ENCODE data around the gene SYNGAP1. TPM values are rescaled to one million over a fixed set of nuclear protein-coding genes. Genes with fewer than 3 reads are reported as not detected.

Gene SYNGAP1
- polyA plus RNA-seq, 1 of the 3 experiments (the other 2 are of a cell fraction), result 8.8 TPM

DNA sequence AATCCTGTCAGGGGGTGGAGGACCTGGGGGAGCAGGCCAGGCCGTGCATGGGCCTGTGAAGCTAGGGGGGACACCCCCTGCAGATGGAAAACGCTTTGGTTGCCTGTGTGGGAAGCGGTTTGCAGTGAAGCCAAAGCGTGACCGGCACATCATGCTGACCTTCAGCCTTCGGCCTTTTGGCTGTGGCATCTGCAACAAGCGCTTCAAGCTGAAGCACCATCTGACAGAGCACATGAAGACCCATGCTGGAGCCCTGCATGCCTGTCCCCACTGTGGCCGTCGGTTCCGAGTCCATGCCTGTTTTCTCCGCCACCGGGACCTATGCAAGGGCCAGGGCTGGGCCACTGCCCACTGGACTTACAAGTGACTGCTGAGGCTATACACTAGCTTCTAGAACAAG lies 36.3 kb downstream of the SYNGAP1 start:
- no CpG with 5 or more reads among the region's 12 CpGs for WGBS (ENCODE audit: low lambda C conversion rate)
- Histone ChIP-seq H3K36me3 (replicated peaks in 1 of 2; ENCODE audit: control insufficient read depth in 1 of 2, insufficient read depth in 2 of 2, low read length in 1 of 2) (peaks cover 10 to 21% of the 10 kb centered on the region in 2 experiments), H2AFZ (ENCODE audit: low read depth) (no peak overlapping the region), H4K20me1 (ENCODE audit: insufficient read depth) (no peaks in the 10 kb centered on the region), H3K4me3 (ENCODE audit: low read depth in 2 of 2, low read length in 1 of 2) (no peak overlapping the region), H3K9me3 (no peaks in the 10 kb centered on the region), H3K27ac (ENCODE audit: low read depth in 2 of 2, low read length in 1 of 2) (no peak overlapping the region), H3K9ac (no peak overlapping the region), H3K4me1 (ENCODE audit: control insufficient read depth in 1 of 2, insufficient read depth in 2 of 2, low read depth in 1 of 2, low read length in 1 of 2) (peaks cover 0 to 21% of the 10 kb centered on the region in 2 experiments; a peak in 1 of 4 replicates), H3F3A (replicated peaks; ENCODE audit: insufficient read depth) (no peaks in the 10 kb centered on the region), H3K79me2 (ENCODE audit: insufficient read depth) (peaks cover 32% of the 10 kb centered on the region), H3K9me2 (no peaks in the 10 kb centered on the region), H3K4me2 (no peak overlapping the region), H3K27me3 (ENCODE audit: insufficient read depth) (no peaks in the 10 kb centered on the region)
- POLR2A ChIA-PET, result no interaction called here
- TF ChIP-seq, protein P1, sequence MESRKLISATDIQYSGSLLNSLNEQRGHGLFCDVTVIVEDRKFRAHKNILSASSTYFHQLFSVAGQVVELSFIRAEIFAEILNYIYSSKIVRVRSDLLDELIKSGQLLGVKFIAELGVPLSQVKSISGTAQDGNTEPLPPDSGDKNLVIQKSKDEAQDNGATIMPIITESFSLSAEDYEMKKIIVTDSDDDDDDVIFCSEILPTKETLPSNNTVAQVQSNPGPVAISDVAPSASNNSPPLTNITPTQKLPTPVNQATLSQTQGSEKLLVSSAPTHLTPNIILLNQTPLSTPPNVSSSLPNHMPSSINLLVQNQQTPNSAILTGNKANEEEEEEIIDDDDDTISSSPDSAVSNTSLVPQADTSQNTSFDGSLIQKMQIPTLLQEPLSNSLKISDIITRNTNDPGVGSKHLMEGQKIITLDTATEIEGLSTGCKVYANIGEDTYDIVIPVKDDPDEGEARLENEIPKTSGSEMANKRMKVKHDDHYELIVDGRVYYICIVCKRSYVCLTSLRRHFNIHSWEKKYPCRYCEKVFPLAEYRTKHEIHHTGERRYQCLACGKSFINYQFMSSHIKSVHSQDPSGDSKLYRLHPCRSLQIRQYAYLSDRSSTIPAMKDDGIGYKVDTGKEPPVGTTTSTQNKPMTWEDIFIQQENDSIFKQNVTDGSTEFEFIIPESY (IDR thresholded peaks at IDR 0.05; ENCODE audit: borderline replicate concordance, low read depth), result no peak
- TF ChIP-seq EP300 (IDR thresholded peaks at IDR 0.05; ENCODE audit: borderline replicate concordance in 1 of 2, low read depth in 1 of 2, low read length in 1 of 2), result no peak
- no peak for TF ChIP-seq RFX5 (IDR thresholded peaks at IDR 0.05; ENCODE audit: low read length)
- no peak for TF ChIP-seq MXI1 (IDR thresholded peaks at IDR 0.05; ENCODE audit: low read depth, low read length)
- no peak for TF ChIP-seq FOSL2 (IDR thresholded peaks at IDR 0.05; ENCODE audit: borderline replicate concordance, low read depth)
- TF ChIP-seq RXRA (IDR thresholded peaks at IDR 0.05; ENCODE audit: borderline replicate concordance, low read depth), result no peak
- TF ChIP-seq FOXM1 (IDR thresholded peaks at IDR 0.05; ENCODE audit: low read depth), result no peak
- TF ChIP-seq, protein P2, sequence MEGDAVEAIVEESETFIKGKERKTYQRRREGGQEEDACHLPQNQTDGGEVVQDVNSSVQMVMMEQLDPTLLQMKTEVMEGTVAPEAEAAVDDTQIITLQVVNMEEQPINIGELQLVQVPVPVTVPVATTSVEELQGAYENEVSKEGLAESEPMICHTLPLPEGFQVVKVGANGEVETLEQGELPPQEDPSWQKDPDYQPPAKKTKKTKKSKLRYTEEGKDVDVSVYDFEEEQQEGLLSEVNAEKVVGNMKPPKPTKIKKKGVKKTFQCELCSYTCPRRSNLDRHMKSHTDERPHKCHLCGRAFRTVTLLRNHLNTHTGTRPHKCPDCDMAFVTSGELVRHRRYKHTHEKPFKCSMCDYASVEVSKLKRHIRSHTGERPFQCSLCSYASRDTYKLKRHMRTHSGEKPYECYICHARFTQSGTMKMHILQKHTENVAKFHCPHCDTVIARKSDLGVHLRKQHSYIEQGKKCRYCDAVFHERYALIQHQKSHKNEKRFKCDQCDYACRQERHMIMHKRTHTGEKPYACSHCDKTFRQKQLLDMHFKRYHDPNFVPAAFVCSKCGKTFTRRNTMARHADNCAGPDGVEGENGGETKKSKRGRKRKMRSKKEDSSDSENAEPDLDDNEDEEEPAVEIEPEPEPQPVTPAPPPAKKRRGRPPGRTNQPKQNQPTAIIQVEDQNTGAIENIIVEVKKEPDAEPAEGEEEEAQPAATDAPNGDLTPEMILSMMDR (IDR thresholded peaks at IDR 0.05), result no peak
- TF ChIP-seq NRF1 (IDR thresholded peaks at IDR 0.05; ENCODE audit: low read depth, low read length), result no peak
- no peak for TF ChIP-seq GABPA (IDR thresholded peaks at IDR 0.05; ENCODE audit: low read depth)
- TF ChIP-seq, protein P3, sequence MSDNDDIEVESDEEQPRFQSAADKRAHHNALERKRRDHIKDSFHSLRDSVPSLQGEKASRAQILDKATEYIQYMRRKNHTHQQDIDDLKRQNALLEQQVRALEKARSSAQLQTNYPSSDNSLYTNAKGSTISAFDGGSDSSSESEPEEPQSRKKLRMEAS (IDR thresholded peaks at IDR 0.05; ENCODE audit: low read depth), result no peak
- TF ChIP-seq RCOR1 (IDR thresholded peaks at IDR 0.05; ENCODE audit: low read length), result no peak
- TF ChIP-seq TCF12 (IDR thresholded peaks at IDR 0.05), result no peak
- TF ChIP-seq, protein P4, sequence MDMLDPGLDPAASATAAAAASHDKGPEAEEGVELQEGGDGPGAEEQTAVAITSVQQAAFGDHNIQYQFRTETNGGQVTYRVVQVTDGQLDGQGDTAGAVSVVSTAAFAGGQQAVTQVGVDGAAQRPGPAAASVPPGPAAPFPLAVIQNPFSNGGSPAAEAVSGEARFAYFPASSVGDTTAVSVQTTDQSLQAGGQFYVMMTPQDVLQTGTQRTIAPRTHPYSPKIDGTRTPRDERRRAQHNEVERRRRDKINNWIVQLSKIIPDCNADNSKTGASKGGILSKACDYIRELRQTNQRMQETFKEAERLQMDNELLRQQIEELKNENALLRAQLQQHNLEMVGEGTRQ (IDR thresholded peaks at IDR 0.05; ENCODE audit: borderline replicate concordance, low read depth, low read length), result no peak
- no peak for TF ChIP-seq GATA2 (CRISPR knock-in tag; IDR thresholded peaks at IDR 0.05)
- TF ChIP-seq, protein P5, sequence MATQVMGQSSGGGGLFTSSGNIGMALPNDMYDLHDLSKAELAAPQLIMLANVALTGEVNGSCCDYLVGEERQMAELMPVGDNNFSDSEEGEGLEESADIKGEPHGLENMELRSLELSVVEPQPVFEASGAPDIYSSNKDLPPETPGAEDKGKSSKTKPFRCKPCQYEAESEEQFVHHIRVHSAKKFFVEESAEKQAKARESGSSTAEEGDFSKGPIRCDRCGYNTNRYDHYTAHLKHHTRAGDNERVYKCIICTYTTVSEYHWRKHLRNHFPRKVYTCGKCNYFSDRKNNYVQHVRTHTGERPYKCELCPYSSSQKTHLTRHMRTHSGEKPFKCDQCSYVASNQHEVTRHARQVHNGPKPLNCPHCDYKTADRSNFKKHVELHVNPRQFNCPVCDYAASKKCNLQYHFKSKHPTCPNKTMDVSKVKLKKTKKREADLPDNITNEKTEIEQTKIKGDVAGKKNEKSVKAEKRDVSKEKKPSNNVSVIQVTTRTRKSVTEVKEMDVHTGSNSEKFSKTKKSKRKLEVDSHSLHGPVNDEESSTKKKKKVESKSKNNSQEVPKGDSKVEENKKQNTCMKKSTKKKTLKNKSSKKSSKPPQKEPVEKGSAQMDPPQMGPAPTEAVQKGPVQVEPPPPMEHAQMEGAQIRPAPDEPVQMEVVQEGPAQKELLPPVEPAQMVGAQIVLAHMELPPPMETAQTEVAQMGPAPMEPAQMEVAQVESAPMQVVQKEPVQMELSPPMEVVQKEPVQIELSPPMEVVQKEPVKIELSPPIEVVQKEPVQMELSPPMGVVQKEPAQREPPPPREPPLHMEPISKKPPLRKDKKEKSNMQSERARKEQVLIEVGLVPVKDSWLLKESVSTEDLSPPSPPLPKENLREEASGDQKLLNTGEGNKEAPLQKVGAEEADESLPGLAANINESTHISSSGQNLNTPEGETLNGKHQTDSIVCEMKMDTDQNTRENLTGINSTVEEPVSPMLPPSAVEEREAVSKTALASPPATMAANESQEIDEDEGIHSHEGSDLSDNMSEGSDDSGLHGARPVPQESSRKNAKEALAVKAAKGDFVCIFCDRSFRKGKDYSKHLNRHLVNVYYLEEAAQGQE (IDR thresholded peaks at IDR 0.05; ENCODE audit: low read depth, low read length), result no peak
- no peak for TF ChIP-seq ELF1 (IDR thresholded peaks at IDR 0.05)
- no peak for TF ChIP-seq CHD2 (IDR thresholded peaks at IDR 0.05; ENCODE audit: low read length, partially characterized antibody)
- CTCF ChIA-PET, result interaction anchor here (1.4 to 2.0 kb wide), 2 partner anchors 65 to 129 kb away, joined by 3 to 4 read pairs; no protein-coding TSS in a partner anchor
- no peak for DNase-seq

Data from SK-N-SH (cell line).